HuH-7.5 (cell line): ENCODE data around the gene SHC2.
"Not testable (repeated sequence)": the region's sequence is repeated elsewhere in the genome, so short reads cannot be mapped to it uniquely, and the experiment has no call there.

Experiments used
- DNase-seq: peaks from one replicate; pipeline ENCODE4 v3.0.0; 2011; ENCODE audit warnings: low spot score

Gene SHC2

GRCh38 chr19:389255-389934, 71.4 kb downstream of the SHC2 start:
- no peak for DNase-seq

GRCh38 chr19:388691-389090, 72.1 kb downstream of the SHC2 start:
- no peak for DNase-seq

GRCh38 chr19:387777-388176, 73.1 kb downstream of the SHC2 start:
- DNase-seq, result no peak

- DNase-seq, result not testable (repeated sequence)
These were observed 74.1 kb downstream of the SHC2 start for GRCh38 chr19:386632-387301.

GRCh38 chr19:386189-386588, 74.6 kb downstream of the SHC2 start:
- not testable (repeated sequence) for DNase-seq

GRCh38 chr19:384799-385169, 76.0 kb downstream of the SHC2 start:
- DNase-seq, result no peak

GRCh38 chr19:383922-384798, 76.7 kb downstream of the SHC2 start:
- DNase-seq, result peak; percentile 56

- DNase-seq, result no peak
These were observed 77.8 kb downstream of the SHC2 start for GRCh38 chr19:383040-383439.

GRCh38 chr19:382578-382977, 78.3 kb downstream of the SHC2 start:
- not testable (repeated sequence) for DNase-seq

- DNase-seq, result not testable (repeated sequence)
These were observed 78.9 kb downstream of the SHC2 start for GRCh38 chr19:381901-382300.

- DNase-seq, result not testable (repeated sequence)
These were observed 80.1 kb downstream of the SHC2 start for GRCh38 chr19:380618-381219.

GRCh38 chr19:379796-380195, 81.0 kb downstream of the SHC2 start:
- no peak for DNase-seq

- DNase-seq, result no peak
These were observed 82.1 kb downstream of the SHC2 start for GRCh38 chr19:378706-379105.

GRCh38 chr19:377801-378581, 82.8 kb downstream of the SHC2 start:
- no peak for DNase-seq

- no peak for DNase-seq
These were observed 84.7 kb downstream of the SHC2 start for GRCh38 chr19:376111-376470.

- no peak for DNase-seq
These were observed 85.3 kb downstream of the SHC2 start for GRCh38 chr19:375395-376110.

- DNase-seq, result no peak
These were observed 86.0 kb downstream of the SHC2 start for GRCh38 chr19:374886-375235.

- no peak for DNase-seq
These were observed 86.5 kb downstream of the SHC2 start for GRCh38 chr19:374183-374885.

- no peak for DNase-seq
These were observed 87.2 kb downstream of the SHC2 start for GRCh38 chr19:373391-374182.
